ENCODE results near the gene KIAA0040. TPM values are rescaled to one million over a fixed set of nuclear protein-coding genes. Genes with fewer than 3 reads are reported as not detected.

The KIAA0040 gene
- total RNA-seq, 2 donors from 2014 or later, result 17.3 to 28.5 TPM

- no peak for DNase-seq
- ATAC-seq, result peak in 1 of 2 donors; percentile 29
- intact Hi-C loops (cut with DNase I), result no loop called here
Measured at GRCh38 chr1:175176246-175176645, 16.3 kb downstream of the KIAA0040 start.

GRCh38 chr1:175174309-175175102 is 18.1 kb downstream of the KIAA0040 start:
- ATAC-seq (peak in 1 of 2 donors; percentile 32), DNase-seq (no peak)
- intact Hi-C loops (cut with DNase I), result no loop called here

GRCh38 chr1:175173531-175173930 is 19.0 kb downstream of the KIAA0040 start:
- DNase-seq, result no peak
- intact Hi-C loops (cut with DNase I), result no loop called here
- ATAC-seq, result no peak

- no peak for ATAC-seq
- intact Hi-C loops (cut with DNase I), result no loop called here
- no peak for DNase-seq
Measured at GRCh38 chr1:175172503-175172902, 20.1 kb downstream of the KIAA0040 start.

- DNase-seq, result no peak
- no peak for ATAC-seq
- intact Hi-C loops (cut with DNase I), result no loop called here
Measured at GRCh38 chr1:175171036-175171913, 21.3 kb downstream of the KIAA0040 start.

GRCh38 chr1:175169286-175170018 is 23.1 kb downstream of the KIAA0040 start:
- no peak for DNase-seq
- ATAC-seq, result peak in 1 of 2 donors; percentile 43
- intact Hi-C loops (cut with DNase I), result no loop called here

GRCh38 chr1:175168782-175169181 is 23.8 kb downstream of the KIAA0040 start:
- DNase-seq (no peak), ATAC-seq (no peak)
- intact Hi-C loops (cut with DNase I), result no loop called here

- intact Hi-C loops (cut with DNase I), result no loop called here
- DNase-seq (no peak), ATAC-seq (no peak)
Measured at GRCh38 chr1:175167861-175168260, 24.7 kb downstream of the KIAA0040 start.

- intact Hi-C loops (cut with DNase I), result no loop called here
- DNase-seq, result no peak
- ATAC-seq, result no peak
Measured at GRCh38 chr1:175166746-175167145, 25.8 kb downstream of the KIAA0040 start.

GRCh38 chr1:175164751-175165150 is 27.8 kb downstream of the KIAA0040 start:
- intact Hi-C loops (cut with DNase I), result no loop called here
- ATAC-seq (no peak), DNase-seq (no peak)

GRCh38 chr1:175163702-175164101 is 28.9 kb downstream of the KIAA0040 start:
- intact Hi-C loops (cut with DNase I), result no loop called here
- DNase-seq, result no peak
- ATAC-seq, result no peak

- ATAC-seq (no peak), DNase-seq (no peak)
- intact Hi-C loops (cut with DNase I), result no loop called here
Measured at GRCh38 chr1:175162955-175163354, 29.6 kb downstream of the KIAA0040 start.

GRCh38 chr1:175158170-175158591 is 34.4 kb downstream of the KIAA0040 start:
- intact Hi-C loops (cut with DNase I), result loop anchor here in 1 of 2 donors (10.0 kb wide), 1 partner anchor 917 kb away; no protein-coding TSS in a partner anchor
- DNase-seq, result no peak
- no peak for ATAC-seq

GRCh38 chr1:175157200-175157599 is 35.4 kb downstream of the KIAA0040 start:
- intact Hi-C loops (cut with DNase I), result loop anchor here in 1 of 2 donors (2.0 to 10.0 kb wide), 2 partner anchors 66 to 918 kb away; no protein-coding TSS in a partner anchor
- ATAC-seq (no peak), DNase-seq (no peak)

GRCh38 chr1:175155936-175156335 is 36.6 kb downstream of the KIAA0040 start:
- intact Hi-C loops (cut with DNase I), result loop anchor here in 1 of 2 donors (1.0 to 10.0 kb wide), 3 partner anchors 67 to 919 kb away; no protein-coding TSS in a partner anchor
- no peak for ATAC-seq
- DNase-seq, result no peak

- intact Hi-C loops (cut with DNase I), result loop anchor here in 1 of 2 donors (1.0 to 10.0 kb wide), 2 partner anchors 164 to 919 kb away; no protein-coding TSS in a partner anchor
- no peak for DNase-seq
- no peak for ATAC-seq
Measured at GRCh38 chr1:175155473-175155856, 37.1 kb downstream of the KIAA0040 start.

- DNase-seq (peak; percentile 67), ATAC-seq (peak; percentile 35 to 56)
- intact Hi-C loops (cut with DNase I), result loop anchor here in 1 of 2 donors (1.0 to 10.0 kb wide), 3 partner anchors 164 to 920 kb away; no protein-coding TSS in a partner anchor
Measured at GRCh38 chr1:175154629-175155472, 37.7 kb downstream of the KIAA0040 start.

- DNase-seq, result peak; percentile 53
- intact Hi-C loops (cut with DNase I), result loop anchor here (2.0 to 10.0 kb wide), 3 partner anchors 169 to 923 kb away; no protein-coding TSS in a partner anchor
Measured at GRCh38 chr1:175152006-175152652, 40.4 kb downstream of the KIAA0040 start.

More at GRCh38 chr1:175152006-175152652, 40.4 kb downstream of the KIAA0040 start:
- peak; percentile 68 to 72 for ATAC-seq

All from left cardiac atrium (tissue), 4 donors.